CD4-positive, alpha-beta T cell treated with Interleukin-15 for 1 hour (primary cell): ENCODE data around the gene SGMS2.
A peak's percentile ranks its signal among the peaks of the same experiment; 100 is the strongest.

Experiments
- DNase-seq: peaks from one replicate; pipeline ENCODE4 v3.0.0-alpha.2; 2020

SGMS2 gene

GRCh38 chr4:107824350-107825071, at the start of gene SGMS2:
Gene SGMS2, plus strand, starts transcription at chr4:107824932. Its CDS starts 70,622 bp downstream, at chr4:107895554.
- DNase-seq: peak; percentile 69

GRCh38 chr4:107777890-107778289, 46.8 kb upstream of the SGMS2 start:
- DNase-seq: no peak

- DNase-seq: no peak
Measured at GRCh38 chr4:107778784-107779530, 45.8 kb upstream of the SGMS2 start.

- no peak for DNase-seq
Measured at GRCh38 chr4:107780665-107781064, 44.1 kb upstream of the SGMS2 start.

GRCh38 chr4:107791902-107792301, 32.8 kb upstream of the SGMS2 start:
- DNase-seq: no peak

- DNase-seq: no peak
Measured at GRCh38 chr4:107792711-107793110, 32.0 kb upstream of the SGMS2 start.

GRCh38 chr4:107793996-107794395, 30.7 kb upstream of the SGMS2 start:
- no peak for DNase-seq

- DNase-seq: no peak
Measured at GRCh38 chr4:107799669-107800450, 24.9 kb upstream of the SGMS2 start.

GRCh38 chr4:107800706-107801105, 24.0 kb upstream of the SGMS2 start:
- no peak for DNase-seq

- DNase-seq: no peak
Measured at GRCh38 chr4:107801766-107802211, 22.9 kb upstream of the SGMS2 start.

GRCh38 chr4:107804956-107805355, 19.8 kb upstream of the SGMS2 start:
- no peak for DNase-seq

GRCh38 chr4:107806196-107806595, 18.5 kb upstream of the SGMS2 start:
- no peak for DNase-seq

- no peak for DNase-seq
Measured at GRCh38 chr4:107808572-107808971, 16.2 kb upstream of the SGMS2 start.

- DNase-seq: no peak
Measured at GRCh38 chr4:107809210-107809609, 15.5 kb upstream of the SGMS2 start.

GRCh38 chr4:107814758-107815157, 10.0 kb upstream of the SGMS2 start:
- no peak for DNase-seq

- DNase-seq: no peak
Measured at GRCh38 chr4:107815158-107815557, 9.6 kb upstream of the SGMS2 start.

GRCh38 chr4:107818301-107818910, 6.3 kb upstream of the SGMS2 start:
- DNase-seq: peak; percentile 38

GRCh38 chr4:107823870-107824349, 822 bp upstream of the SGMS2 start:
- no peak for DNase-seq

- peak; percentile 43 for DNase-seq
Measured at GRCh38 chr4:107825072-107825824, 516 bp downstream of the SGMS2 start.

GRCh38 chr4:107826421-107826980, 1.8 kb downstream of the SGMS2 start:
- no peak for DNase-seq

- no peak for DNase-seq
Measured at GRCh38 chr4:107828315-107829090, 3.8 kb downstream of the SGMS2 start.
